ENCODE data around the gene SMG6. TPM values are rescaled to one million over a fixed set of nuclear protein-coding genes. Genes with fewer than 3 reads are reported as not detected.

The SMG6 gene
- total and polyA plus RNA-seq, 3 experiments from 2014 or later, result 11.2 to 54.1 (median 53.3) TPM

DNA sequence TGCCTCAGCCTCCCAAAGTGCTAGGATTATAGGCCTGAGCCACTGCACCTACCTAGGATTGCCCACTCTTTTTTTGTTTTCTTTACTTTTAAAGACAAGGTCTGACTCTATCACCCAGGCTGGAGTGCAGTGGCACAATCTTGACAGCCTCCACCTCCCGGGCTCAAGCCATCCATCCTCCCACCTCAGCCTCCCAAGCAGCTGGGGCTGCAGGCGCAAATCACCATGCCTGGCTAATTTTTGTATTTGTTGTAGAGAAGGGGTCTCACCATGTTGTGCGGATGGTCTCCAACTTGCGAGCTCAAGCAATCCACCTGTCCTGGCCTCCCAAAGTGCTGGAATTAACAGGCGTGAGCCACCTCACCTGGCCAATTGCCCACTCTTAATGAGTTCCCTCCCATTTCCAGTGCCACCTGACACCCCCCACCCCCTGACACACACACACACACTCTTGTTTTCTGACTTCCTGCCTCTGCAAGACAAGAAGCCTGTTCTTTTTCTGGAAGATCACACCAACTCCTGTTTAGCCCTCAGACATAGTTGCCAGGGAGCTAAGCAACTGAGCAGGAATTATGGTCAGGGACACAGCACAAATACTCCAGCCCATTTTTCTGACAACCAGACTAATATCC, 259.2 kb downstream of the SMG6 start:
- peaks cover 0 to 6% of the 10 kb centered on the region in 2 donors for H3K27me3 Mint-ChIP-seq
- H3K27me3 ChIP-seq (ENCODE audit: insufficient read depth, low read length, poor library complexity, severe bottlenecking), result no peaks in the 10 kb centered on the region
- no peak overlapping the region for H3K4me3 ChIP-seq (ENCODE audit: low read length)
- ChIA-PET POLR2A (interaction anchor here (0.7 to 1.2 kb wide), 3 partner anchors 11 to 528 kb away, joined by 3 to 4 read pairs (median 4); partner anchors contain the start of genes HIC1 and INPP5K), CTCF (interaction anchor here (0.7 to 2.7 kb wide), 3 partner anchors 9 to 200 kb away, joined by 3 to 7 read pairs (median 3); no protein-coding TSS in a partner anchor)
- H3K36me3 ChIP-seq (ENCODE audit: insufficient read depth, low read length), result peaks cover 9% of the 10 kb centered on the region
- H3K9me3 ChIP-seq (ENCODE audit: low read length), result no peaks in the 10 kb centered on the region
- no peak overlapping the region for H3K27ac ChIP-seq (ENCODE audit: low read depth, low read length)
- H3K4me1 Mint-ChIP-seq, result peaks cover 16 to 37% (median 23%) of the 10 kb centered on the region in 3 donors
- H3K36me3 Mint-ChIP-seq, result peaks cover 0 to 32% (median 7%) of the 10 kb centered on the region in 3 donors
- peaks cover 29% of the 10 kb centered on the region for H3K4me1 ChIP-seq (ENCODE audit: insufficient read depth, low read length)
- H3K9me3 Mint-ChIP-seq, result no peaks in the 10 kb centered on the region
- peak overlapping the region in 6 of 8 donors; percentile 17 to 86 (median 52) for H3K27ac Mint-ChIP-seq
- no peak for DNase-seq
- peak overlapping the region in 3 of 7 donors; percentile 32 to 97 (median 73) for H3K4me3 Mint-ChIP-seq

DNA sequence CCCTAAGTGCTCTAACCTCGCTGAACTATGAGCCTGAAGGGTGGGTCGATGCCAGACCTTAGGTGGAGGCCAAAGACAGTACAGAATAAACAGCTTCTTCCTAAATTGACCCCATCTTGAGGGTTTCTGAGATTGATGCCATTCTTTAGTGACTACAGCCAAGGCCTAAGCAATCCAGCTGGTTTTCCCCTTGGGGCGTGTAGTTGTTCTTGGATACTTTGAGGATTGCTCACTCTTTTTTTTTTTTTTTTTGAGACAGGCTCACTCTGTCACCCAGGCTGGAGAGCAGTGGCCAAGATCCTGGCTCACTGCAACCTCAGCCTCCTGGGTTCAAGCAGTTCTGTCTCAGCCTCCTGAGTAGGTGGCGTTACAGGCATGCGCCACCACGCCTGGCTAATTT, 259.8 kb downstream of the SMG6 start:
- Histone ChIP-seq H3K27me3 (ENCODE audit: insufficient read depth, low read length, poor library complexity, severe bottlenecking) (no peaks in the 10 kb centered on the region), H3K36me3 (ENCODE audit: insufficient read depth, low read length) (peaks cover 9% of the 10 kb centered on the region), H3K9me3 (ENCODE audit: low read length) (no peaks in the 10 kb centered on the region), H3K27ac (ENCODE audit: low read depth, low read length) (no peak overlapping the region), H3K4me3 (ENCODE audit: low read length) (no peak overlapping the region), H3K4me1 (ENCODE audit: insufficient read depth, low read length) (peaks cover 23% of the 10 kb centered on the region)
- DNase-seq, result no peak
- Mint-ChIP-seq H3K27ac (peak overlapping the region; percentile 63 to 98 (median 95)), H3K4me1 (peaks cover 12 to 31% (median 19%) of the 10 kb centered on the region in 3 donors), H3K9me3 (no peaks in the 10 kb centered on the region), H3K4me3 (peak overlapping the region in 6 of 7 donors; percentile 89 to 97 (median 92)), H3K36me3 (peaks cover 0 to 32% (median 7%) of the 10 kb centered on the region in 3 donors), H3K27me3 (peaks cover 0 to 4% of the 10 kb centered on the region in 2 donors)
- ChIA-PET POLR2A (no interaction called here), CTCF (interaction anchor here (2.7 kb wide), 1 partner anchor 201 kb away, joined by 7 read pairs; no protein-coding TSS in a partner anchor)

DNA sequence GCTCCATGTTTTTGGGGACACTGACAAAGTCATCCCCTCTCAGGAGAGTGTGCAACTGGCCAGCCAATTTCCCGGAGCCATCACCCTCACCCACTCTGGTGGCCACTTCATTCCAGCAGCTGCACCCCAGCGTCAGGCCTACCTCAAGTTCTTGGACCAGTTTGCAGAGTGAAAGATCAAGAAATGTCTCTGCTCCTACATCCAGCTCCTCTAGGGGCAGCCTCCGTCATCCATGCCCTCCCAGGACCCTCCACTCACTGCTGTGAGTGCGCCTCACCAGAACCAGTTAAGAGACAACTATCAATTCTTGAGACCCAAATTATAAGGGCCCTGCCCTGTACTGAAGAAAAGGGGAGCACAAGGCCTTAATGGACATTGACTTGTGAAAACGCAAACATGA, 260.7 kb downstream of the SMG6 start:
- DNase-seq, result no peak
- Histone ChIP-seq H3K27me3 (ENCODE audit: insufficient read depth, low read length, poor library complexity, severe bottlenecking) (no peaks in the 10 kb centered on the region), H3K4me3 (ENCODE audit: low read length) (no peak overlapping the region), H3K27ac (ENCODE audit: low read depth, low read length) (no peak overlapping the region), H3K36me3 (ENCODE audit: insufficient read depth, low read length) (peaks cover 9% of the 10 kb centered on the region), H3K9me3 (ENCODE audit: low read length) (no peaks in the 10 kb centered on the region), H3K4me1 (ENCODE audit: insufficient read depth, low read length) (peaks cover 20% of the 10 kb centered on the region)
- Mint-ChIP-seq H3K4me3 (peak overlapping the region; percentile 85 to 97 (median 90)), H3K36me3 (peaks cover 0 to 39% (median 7%) of the 10 kb centered on the region in 3 donors), H3K4me1 (peaks cover 11 to 27% (median 15%) of the 10 kb centered on the region in 3 donors), H3K27me3 (peaks cover 0 to 4% of the 10 kb centered on the region in 2 donors), H3K27ac (peak overlapping the region; percentile 89 to 99 (median 98)), H3K9me3 (no peaks in the 10 kb centered on the region)
- ChIA-PET POLR2A (no interaction called here), CTCF (no interaction called here)

DNA sequence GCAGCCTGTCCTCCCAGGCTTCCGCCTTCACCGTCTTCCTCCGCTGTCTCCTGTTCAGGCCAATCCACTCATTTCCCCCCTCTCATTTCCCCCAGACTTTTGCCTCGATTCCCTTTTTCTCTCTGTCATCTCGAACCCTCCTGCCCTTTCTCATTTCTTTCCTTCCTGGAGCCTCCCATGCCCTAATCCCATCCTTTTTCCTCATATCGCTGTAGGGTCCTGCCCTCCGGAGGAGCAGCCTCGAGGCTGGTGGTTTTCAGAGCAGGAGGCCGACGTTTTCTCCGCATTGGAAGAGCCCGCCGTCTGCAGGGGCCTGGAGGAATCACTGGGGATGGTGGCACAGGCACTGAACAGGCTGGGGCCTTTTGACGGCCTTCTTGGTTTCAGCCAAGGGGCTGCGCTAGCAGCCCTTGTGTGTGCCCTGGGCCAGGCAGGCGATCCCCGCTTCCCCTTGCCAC, 261.2 kb downstream of the SMG6 start:
- H3K4me1 Mint-ChIP-seq, result peaks cover 11 to 27% (median 15%) of the 10 kb centered on the region in 3 donors
- POLR2A ChIA-PET, result interaction anchor here (1.5 kb wide), 1 partner anchor 11 kb away, joined by 3 read pairs; no protein-coding TSS in a partner anchor
- DNase-seq, result no peak
- no peaks in the 10 kb centered on the region for H3K9me3 ChIP-seq (ENCODE audit: low read length)
- no peaks in the 10 kb centered on the region for H3K9me3 Mint-ChIP-seq
- peaks cover 12% of the 10 kb centered on the region for H3K36me3 ChIP-seq (ENCODE audit: insufficient read depth, low read length)
- H3K4me3 ChIP-seq (ENCODE audit: low read length), result peak overlapping the region; percentile 92
- H3K36me3 Mint-ChIP-seq, result peaks cover 0 to 44% (median 7%) of the 10 kb centered on the region in 3 donors
- peak overlapping the region; percentile 89 to 99 (median 98) for H3K27ac Mint-ChIP-seq
- peak overlapping the region; percentile 85 to 97 (median 90) for H3K4me3 Mint-ChIP-seq
- CTCF ChIA-PET, result interaction anchor here (1.0 to 1.8 kb wide), 2 partner anchors 9 to 374 kb away, joined by 3 to 4 read pairs; no protein-coding TSS in a partner anchor
- peaks cover 20% of the 10 kb centered on the region for H3K4me1 ChIP-seq (ENCODE audit: insufficient read depth, low read length)
- peaks cover 0 to 4% of the 10 kb centered on the region in 2 donors for H3K27me3 Mint-ChIP-seq
- H3K27me3 ChIP-seq (ENCODE audit: insufficient read depth, low read length, poor library complexity, severe bottlenecking), result no peaks in the 10 kb centered on the region
- peak overlapping the region; percentile 93 for H3K27ac ChIP-seq (ENCODE audit: low read depth, low read length)

DNA sequence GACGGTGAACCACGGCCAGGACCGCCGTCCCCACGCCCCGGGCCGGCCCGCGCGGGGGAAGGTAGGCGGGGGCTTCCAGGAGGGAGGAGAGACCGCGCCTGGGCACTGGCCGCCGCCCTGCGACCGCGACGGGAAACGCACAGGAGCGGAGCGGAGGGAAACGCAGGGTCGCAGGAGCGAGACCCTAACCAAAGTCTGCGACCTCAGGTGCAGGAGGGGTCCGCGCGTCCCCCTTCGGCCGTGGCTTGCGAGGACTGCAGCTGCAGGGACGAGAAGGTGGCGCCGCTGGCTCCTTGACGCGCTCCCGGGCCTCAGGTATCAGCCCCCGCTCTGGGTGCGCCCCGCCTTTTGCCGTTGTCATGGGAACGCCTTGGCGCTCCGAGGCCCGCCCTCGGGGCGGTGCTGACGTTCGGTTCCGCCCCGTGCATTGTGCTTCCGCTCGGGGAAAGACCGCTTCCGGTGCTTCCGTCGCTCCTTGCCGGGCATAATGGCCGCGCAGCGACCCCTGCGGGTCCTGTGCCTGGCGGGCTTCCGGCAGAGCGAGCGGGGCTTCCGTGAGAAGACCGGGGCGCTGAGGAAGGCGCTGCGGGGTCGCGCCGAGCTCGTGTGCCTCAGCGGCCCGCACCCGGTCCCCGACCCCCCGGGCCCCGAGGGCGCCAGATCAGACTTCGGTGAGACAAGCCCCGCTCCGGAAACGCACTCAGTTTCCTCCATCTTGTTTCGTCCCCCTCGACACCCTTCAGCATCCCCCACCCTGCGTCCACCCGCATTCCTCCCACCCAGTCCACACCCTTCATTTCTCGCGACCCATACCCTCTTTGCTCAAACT, 261.8 kb downstream of the SMG6 start, which contains the start of gene OVCA2:
TSS of gene OVCA2 (plus strand) at position 462 of the 829 bp plus-strand sequence. CDS start at position 488, 26 bp downstream.
- Histone ChIP-seq H3K36me3 (ENCODE audit: insufficient read depth, low read length) (peaks cover 16% of the 10 kb centered on the region), H3K9me3 (ENCODE audit: low read length) (no peaks in the 10 kb centered on the region), H3K4me1 (ENCODE audit: insufficient read depth, low read length) (peaks cover 20% of the 10 kb centered on the region), H3K4me3 (ENCODE audit: low read length) (peak within 1 kb of the TSS; percentile 92), H3K27me3 (ENCODE audit: insufficient read depth, low read length, poor library complexity, severe bottlenecking) (no peaks in the 10 kb centered on the region), H3K27ac (ENCODE audit: low read depth, low read length) (peak within 1 kb of the TSS; percentile 93)
- Mint-ChIP-seq H3K4me1 (peaks cover 11 to 27% (median 15%) of the 10 kb centered on the region in 3 donors), H3K27ac (peak within 1 kb of the TSS; percentile 89 to 99 (median 98)), H3K36me3 (peaks cover 0 to 51% (median 8%) of the 10 kb centered on the region in 3 donors), H3K4me3 (peak within 1 kb of the TSS; percentile 85 to 97 (median 90)), H3K27me3 (peaks cover 0 to 4% of the 10 kb centered on the region in 2 donors), H3K9me3 (no peaks in the 10 kb centered on the region)
- POLR2A ChIA-PET, result interaction anchor here (0.6 to 1.5 kb wide), 4 partner anchors 11 to 41 kb away, joined by 3 read pairs; no protein-coding TSS in a partner anchor
- CTCF ChIA-PET, result interaction anchor here (0.9 to 1.8 kb wide), 5 partner anchors 10 to 373 kb away, joined by 3 to 7 read pairs (median 4); partner anchors contain the start of gene HIC1
- peak; percentile 96 to 98 (median 97) for DNase-seq

DNA sequence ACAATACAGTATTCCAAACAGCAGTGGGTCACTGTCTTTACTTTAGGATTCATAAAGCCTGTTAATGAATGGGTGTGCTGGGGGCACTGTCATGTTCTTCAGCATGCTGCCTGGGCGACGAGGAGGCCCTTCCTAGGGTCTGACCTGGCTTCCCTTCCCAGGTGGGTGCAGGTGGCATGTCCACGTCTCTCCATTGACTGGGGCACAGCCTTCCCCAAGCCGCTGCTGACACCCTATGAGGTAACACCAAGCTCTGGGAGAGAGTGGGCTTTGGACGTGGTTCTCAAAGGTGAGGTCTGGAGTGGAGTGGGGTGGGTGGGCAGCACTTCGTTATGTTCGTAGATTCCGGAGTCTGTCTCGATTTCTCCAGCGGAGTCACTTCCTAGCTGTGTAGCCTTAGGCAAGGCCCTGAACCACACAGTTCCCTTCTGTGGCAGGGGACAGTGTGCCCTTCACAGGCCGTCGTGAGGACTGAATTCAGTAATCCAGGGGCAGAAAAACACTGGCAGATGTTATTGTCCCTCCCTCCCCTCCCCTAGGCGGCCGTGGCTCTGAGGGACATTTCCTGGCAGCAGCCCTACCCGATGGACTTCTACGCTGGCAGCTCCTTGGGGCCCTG, 262.5 kb downstream of the SMG6 start:
- no peaks in the 10 kb centered on the region for H3K9me3 ChIP-seq (ENCODE audit: low read length)
- Mint-ChIP-seq H3K36me3 (peaks cover 0 to 58% (median 9%) of the 10 kb centered on the region in 3 donors), H3K4me3 (peak overlapping the region; percentile 67 to 96 (median 85)), H3K4me1 (peaks cover 11 to 27% (median 15%) of the 10 kb centered on the region in 3 donors), H3K27me3 (peaks cover 0 to 4% of the 10 kb centered on the region in 2 donors), H3K27ac (peak overlapping the region in 7 of 8 donors; percentile 57 to 98 (median 85)), H3K9me3 (no peaks in the 10 kb centered on the region)
- no peak for DNase-seq
- ChIA-PET POLR2A (interaction anchor here (0.6 to 1.5 kb wide), 5 partner anchors 10 to 41 kb away, joined by 3 read pairs; partner anchors contain the start of gene DPH1), CTCF (interaction anchor here (0.9 to 1.8 kb wide), 6 partner anchors 9 to 16 kb away, joined by 3 to 7 read pairs (median 4); partner anchors contain the start of gene HIC1)
- H3K27ac ChIP-seq (ENCODE audit: low read depth, low read length), result peak overlapping the region; percentile 93
- H3K4me1 ChIP-seq (ENCODE audit: insufficient read depth, low read length), result peaks cover 20% of the 10 kb centered on the region
- H3K36me3 ChIP-seq (ENCODE audit: insufficient read depth, low read length), result peaks cover 24% of the 10 kb centered on the region
- peak overlapping the region; percentile 92 for H3K4me3 ChIP-seq (ENCODE audit: low read length)
- no peaks in the 10 kb centered on the region for H3K27me3 ChIP-seq (ENCODE audit: insufficient read depth, low read length, poor library complexity, severe bottlenecking)

Measured in CD8-positive, alpha-beta memory T cell (primary cell).